Liver (tissue), 3 donors: Measurements from ENCODE around the gene GABARAP.

ENCODE experiments used
- ATF3 ChIP-seq: IDR thresholded peaks from 2 replicates; pipeline ENCODE4 v1.6.1; 2016; ENCODE audit warnings: antibody characterized with exemption
- CTCF ChIP-seq: fragments of 150-350 bp; IDR thresholded peaks from 2 replicates; pipeline ENCODE4 v1.5.1; 2017; ENCODE audit warnings: improper control_type of control experiment, low read depth, low read length; ENCODE audit not compliant: missing input control
- EGR1 ChIP-seq, 2 donors: IDR thresholded peaks; 2 replicates each; pipeline ENCODE4 v1.6.1; 2016 to 2018; ENCODE audit warnings: antibody characterized with exemption in 2 of 2, low read depth in 2 of 2
- FOXA1 ChIP-seq: IDR thresholded peaks from 2 replicates; pipeline ENCODE4 v1.6.1; 2016; ENCODE audit warnings: antibody characterized with exemption
- GABPA ChIP-seq, 2 donors: IDR thresholded peaks in 1 of 2; conservative IDR thresholded peaks in 1 of 2; 2 replicates each; pipeline ENCODE4 v1.6.1; 2016; ENCODE audit warnings: antibody characterized with exemption in 2 of 2, mild to moderate bottlenecking in 1 of 2, moderate library complexity in 1 of 2
- JUND ChIP-seq, 2 donors: IDR thresholded peaks; 2 replicates each; pipeline ENCODE4 v1.6.1; 2016; ENCODE audit warnings: antibody characterized with exemption in 2 of 2
- MAX ChIP-seq: IDR thresholded peaks from 2 replicates; pipeline ENCODE4 v1.6.1; 2016; ENCODE audit warnings: antibody characterized with exemption
- RAD21 ChIP-seq, 2 donors: IDR thresholded peaks; 2 replicates each; pipeline ENCODE4 v1.6.1; 2016; ENCODE audit warnings: antibody characterized with exemption in 2 of 2, mild to moderate bottlenecking in 2 of 2
- REST ChIP-seq: IDR thresholded peaks from 2 replicates; pipeline ENCODE4 v1.6.1; 2016; ENCODE audit warnings: antibody characterized with exemption, mild to moderate bottlenecking
- RXRA ChIP-seq, 2 donors: IDR thresholded peaks; 2 replicates each; pipeline ENCODE4 v1.6.1; 2017 to 2018; ENCODE audit warnings: antibody characterized with exemption in 2 of 2, mild to moderate bottlenecking in 1 of 2
- SP1 ChIP-seq: IDR thresholded peaks from 2 replicates; pipeline ENCODE4 v1.6.1; 2018; ENCODE audit warnings: antibody characterized with exemption, mild to moderate bottlenecking
- TAF1 ChIP-seq: conservative IDR thresholded peaks from 2 replicates; pipeline ENCODE4 v1.6.1; 2016; ENCODE audit warnings: antibody characterized with exemption, mild to moderate bottlenecking
- YY1 ChIP-seq: IDR thresholded peaks from 2 replicates; pipeline ENCODE4 v1.6.1; 2016; ENCODE audit warnings: antibody characterized with exemption, mild to moderate bottlenecking
- ZBTB33 ChIP-seq: IDR thresholded peaks from 2 replicates; pipeline ENCODE4 v1.6.1; 2016; ENCODE audit warnings: antibody characterized with exemption
- donor health status: healthy.
- donor health status: healthy.

- no peak for TF ChIP-seq ZBTB33
- no peak for TF ChIP-seq YY1
- no peak for TF ChIP-seq FOXA1
- no peak for TF ChIP-seq CTCF
- no peak for TF ChIP-seq JUND (IDR thresholded peaks at IDR 0.05)
- TF ChIP-seq TAF1, result no peak
- TF ChIP-seq RAD21 (IDR thresholded peaks at IDR 0.05), result no peak
- TF ChIP-seq ATF3, result no peak
- no peak for TF ChIP-seq RXRA (IDR thresholded peaks at IDR 0.05)
- TF ChIP-seq REST, result no peak
- TF ChIP-seq GABPA (IDR thresholded peaks at IDR 0.05 in 1 of 2, conservative IDR thresholded peaks at IDR 0.05 in 1 of 2), result no peak
- TF ChIP-seq MAX, result no peak
- no peak for TF ChIP-seq SP1
- TF ChIP-seq EGR1 (IDR thresholded peaks at IDR 0.05; ENCODE audit: low read depth in 2 of 2), result no peak
These were observed 8.7 kb upstream of the GABARAP start for GRCh38 chr17:7250695-7251627.
